Sigmoid colon (tissue), 7 donors: Measurements from ENCODE around the gene S100A14. TPM values are rescaled to one million over a fixed set of nuclear protein-coding genes. Genes with fewer than 3 reads are reported as not detected.
"Not testable (repeated sequence)": the region's sequence is repeated elsewhere in the genome, so short reads cannot be mapped to it uniquely, and the experiment has no call there.

Source experiments
- DNase-seq: peaks from one replicate; pipeline ENCODE4 v3.0.0-alpha.2; 2019
- H3K27ac ChIP-seq, 4 donors: fragments of 200-600 bp; sonication (generic); one replicate each; pipeline ENCODE4 v1.5.1; 2016 to 2019; ENCODE audit warnings: mild to moderate bottlenecking in 1 of 4
- H3K27me3 ChIP-seq, 3 donors: fragments of 200-600 bp; sonication (generic); one replicate each; pipeline ENCODE4 v1.5.1; 2019; ENCODE audit warnings: mild to moderate bottlenecking in 1 of 3
- H3K36me3 ChIP-seq, 4 donors: fragments of 200-600 bp; sonication (generic); one replicate each; pipeline ENCODE4 v1.5.1; 2016 to 2019
- H3K4me1 ChIP-seq, 4 donors: fragments of 200-600 bp; sonication (generic); one replicate each; pipeline ENCODE4 v1.5.1; 2017 to 2019
- H3K4me3 ChIP-seq, 4 donors: fragments of 200-600 bp; sonication (generic); one replicate each; pipeline ENCODE4 v1.5.1; 2017 to 2019; ENCODE audit warnings: mild to moderate bottlenecking in 2 of 4, moderate library complexity in 1 of 4
- H3K9me3 ChIP-seq, 4 donors: fragments of 200-600 bp in 3 of 4; sonication (generic) in 3 of 4; one replicate each; pipeline versions ENCODE4 v1.5.1 to v1.6.1; 2013 to 2019
- EP300 ChIP-seq, 4 donors: sonication (generic); formaldehyde crosslinking; IDR thresholded peaks; one replicate each; pipeline ENCODE4 v1.6.1; 2017; ENCODE audit warnings: antibody characterized with exemption in 4 of 4
- POLR2A ChIP-seq, 2 donors: fragments of 450-650 bp; IDR thresholded peaks; one replicate each; pipeline ENCODE4 v1.6.1; 2016; ENCODE audit warnings: antibody characterized with exemption in 2 of 2, mild to moderate bottlenecking in 2 of 2, moderate library complexity in 2 of 2
- POLR2AphosphoS5 ChIP-seq, 4 donors: sonication (generic); formaldehyde crosslinking; IDR thresholded peaks; one replicate each; pipeline ENCODE4 v1.6.1; 2017; ENCODE audit warnings: antibody characterized with exemption in 4 of 4
- WGBS, 2 donors: extraction: QIAGEN DNeasy Blood & Tissue Kit; methylation state at CpG; one replicate each; pipeline ENCODE4 v1.1.7; 2013; 5-methylcytosine and 5-hydroxymethylcytosine counted together
- intact Hi-C: fragments of 100-400 bp; cut with DNase I; formaldehyde crosslinking; loops from one replicate; pipeline ENCODE4 v1.15.1; 2023
- polyA plus RNA-seq, 3 donors: library from polyadenylated mRNA; stranded (reverse); fragments of 200-250 nt; gene quantifications; one replicate each; pipeline ENCODE4 v1.2.3, GENCODE V29; 2013
- total RNA-seq, 4 donors: library from RNA; depleted of rRNA; stranded (reverse); fragments of >200 nt; gene quantifications; one replicate each; pipeline ENCODE4 v1.1.0, GENCODE V29; 2016
- TF ChIP-seq, protein P1 (sequence below), 4 experiments: fragments of 450-650 bp in 3 of 4; fragments of 200-600 bp in 1 of 4; IDR thresholded peaks; one replicate each; pipeline ENCODE4 v1.5.1; 2016 to 2019; ENCODE audit warnings: antibody characterized with exemption in 4 of 4, mild to moderate bottlenecking in 3 of 4, moderate library complexity in 2 of 4
- donor health status: healthy with polysubstance abuse.
- donor health status: Bipolar disorder and iron deficiency.
- donor health status: healthy.

Gene S100A14
- total and polyA plus RNA-seq, 7 donors, result 0.82 to 1,144 (median 789) TPM; not detected in 2

DNA sequence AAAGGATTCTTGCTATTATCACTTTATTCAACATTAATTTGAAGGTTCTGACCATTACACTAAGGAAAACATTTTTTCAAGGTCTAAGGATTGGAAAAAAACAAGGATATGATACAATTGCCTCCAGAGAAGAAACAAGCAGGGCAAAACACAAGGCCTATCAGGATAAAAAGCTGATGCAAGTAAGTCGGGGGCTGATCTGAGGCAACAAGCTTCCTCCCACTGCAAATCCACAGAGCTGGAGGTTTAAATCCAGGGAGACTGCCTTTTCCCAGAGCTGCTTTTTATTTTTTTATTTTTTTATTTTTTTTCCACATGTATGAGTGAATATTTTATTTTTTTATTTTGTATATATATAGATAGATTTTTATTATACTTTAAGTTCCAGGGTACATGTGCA lies 31.1 kb downstream of the S100A14 start:
- no peaks in the 10 kb centered on the region for H3K4me1 ChIP-seq
- no peak overlapping the region for H3K27ac ChIP-seq
- whole genome bisulfite sequencing, 2 donors, result 91 to 98% methylated on average over 1 of the region's 1 CpG
- TF ChIP-seq POLR2A (IDR thresholded peaks at IDR 0.05) (no peak), EP300 (IDR thresholded peaks at IDR 0.05) (no peak)
- no peak overlapping the region for H3K4me3 ChIP-seq
- H3K27me3 ChIP-seq, result no peaks in the 10 kb centered on the region
- no peaks in the 10 kb centered on the region for H3K9me3 ChIP-seq
- no peaks in the 10 kb centered on the region for H3K36me3 ChIP-seq
- DNase-seq, result no peak
- intact Hi-C loops, result no loop called here

DNA sequence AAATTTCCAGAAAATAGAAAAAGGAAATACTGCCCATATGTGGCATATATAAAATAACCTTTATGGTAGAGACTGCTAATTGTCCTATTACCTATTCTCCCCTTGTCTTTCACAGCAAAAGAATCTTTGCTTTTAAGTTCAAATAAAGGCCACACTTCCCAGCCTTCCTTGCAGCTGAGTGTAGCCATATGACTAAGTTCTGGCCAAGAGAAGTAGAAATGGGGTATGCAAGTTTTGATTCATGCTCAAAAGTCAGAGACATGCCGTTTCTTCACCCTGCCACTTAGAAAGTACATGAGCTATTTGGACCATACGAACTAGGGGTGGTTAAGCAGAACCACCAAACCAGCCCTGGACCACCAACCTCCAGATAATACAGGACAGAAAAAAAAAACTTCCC lies 32.1 kb downstream of the S100A14 start:
- no peak for DNase-seq

DNA sequence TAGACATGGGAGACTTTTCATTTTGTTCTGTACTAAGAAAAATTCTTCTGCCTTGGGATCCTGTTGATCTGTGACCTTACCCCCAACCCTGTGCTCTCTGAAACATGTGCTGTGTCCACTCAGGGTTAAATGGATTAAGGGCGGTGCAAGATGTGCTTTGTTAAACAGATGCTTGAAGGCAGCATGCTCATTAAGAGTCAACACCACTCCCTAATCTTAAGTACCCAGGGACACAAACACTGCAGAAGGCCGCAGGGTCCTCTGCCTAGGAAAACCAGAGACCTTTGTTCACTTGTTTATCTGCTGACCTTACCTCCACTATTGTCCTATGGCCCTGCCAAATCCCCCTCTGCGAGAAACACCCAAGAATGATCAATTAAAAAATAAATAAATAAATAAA lies 32.6 kb downstream of the S100A14 start:
- H3K36me3 ChIP-seq, H3K4me1 ChIP-seq, H3K27ac ChIP-seq, intact Hi-C loops, H3K9me3 ChIP-seq, DNase-seq, H3K4me3 ChIP-seq, H3K27me3 ChIP-seq: not testable (repeated sequence)
- 92 to 93% methylated on average over 3 of the region's 3 CpGs for WGBS, 2 donors

More for the DNA sequence above, 32.1 kb downstream of the S100A14 start:
- Histone ChIP-seq H3K36me3 (no peaks in the 10 kb centered on the region), H3K27me3 (no peaks in the 10 kb centered on the region), H3K9me3 (no peaks in the 10 kb centered on the region), H3K27ac (no peak overlapping the region), H3K4me1 (no peaks in the 10 kb centered on the region), H3K4me3 (no peak overlapping the region)
- intact Hi-C loops, result no loop called here
- 88 to 91% methylated on average over 2 of the region's 2 CpGs for WGBS, 2 donors
- TF ChIP-seq EP300 (IDR thresholded peaks at IDR 0.05), result no peak
- TF ChIP-seq, protein P1, sequence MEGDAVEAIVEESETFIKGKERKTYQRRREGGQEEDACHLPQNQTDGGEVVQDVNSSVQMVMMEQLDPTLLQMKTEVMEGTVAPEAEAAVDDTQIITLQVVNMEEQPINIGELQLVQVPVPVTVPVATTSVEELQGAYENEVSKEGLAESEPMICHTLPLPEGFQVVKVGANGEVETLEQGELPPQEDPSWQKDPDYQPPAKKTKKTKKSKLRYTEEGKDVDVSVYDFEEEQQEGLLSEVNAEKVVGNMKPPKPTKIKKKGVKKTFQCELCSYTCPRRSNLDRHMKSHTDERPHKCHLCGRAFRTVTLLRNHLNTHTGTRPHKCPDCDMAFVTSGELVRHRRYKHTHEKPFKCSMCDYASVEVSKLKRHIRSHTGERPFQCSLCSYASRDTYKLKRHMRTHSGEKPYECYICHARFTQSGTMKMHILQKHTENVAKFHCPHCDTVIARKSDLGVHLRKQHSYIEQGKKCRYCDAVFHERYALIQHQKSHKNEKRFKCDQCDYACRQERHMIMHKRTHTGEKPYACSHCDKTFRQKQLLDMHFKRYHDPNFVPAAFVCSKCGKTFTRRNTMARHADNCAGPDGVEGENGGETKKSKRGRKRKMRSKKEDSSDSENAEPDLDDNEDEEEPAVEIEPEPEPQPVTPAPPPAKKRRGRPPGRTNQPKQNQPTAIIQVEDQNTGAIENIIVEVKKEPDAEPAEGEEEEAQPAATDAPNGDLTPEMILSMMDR (IDR thresholded peaks at IDR 0.05), result no peak
- TF ChIP-seq POLR2A (IDR thresholded peaks at IDR 0.05), result no peak
- no peak for TF ChIP-seq POLR2AphosphoS5 (IDR thresholded peaks at IDR 0.05)

DNA sequence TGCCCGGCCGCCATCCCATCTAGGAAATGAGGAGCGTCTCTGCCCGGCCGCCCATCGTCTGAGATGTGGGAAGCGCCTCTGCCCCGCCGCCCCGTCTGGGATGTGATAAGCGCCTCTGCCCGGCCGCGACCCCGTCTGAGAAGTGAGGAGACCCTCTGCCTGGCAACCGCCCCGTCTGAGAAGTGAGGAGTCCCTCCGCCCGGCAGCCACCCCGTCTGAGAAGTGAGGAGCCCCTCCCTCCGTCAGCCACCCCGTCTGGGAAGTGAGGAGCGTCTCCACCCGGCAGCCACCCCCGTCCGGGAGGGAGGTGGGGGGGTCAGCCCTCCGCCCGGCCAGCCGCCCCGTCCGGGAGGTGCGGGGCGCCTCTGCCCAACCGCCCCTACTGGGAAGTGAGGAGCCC lies 33.3 kb downstream of the S100A14 start:
- H3K4me3 ChIP-seq, H3K36me3 ChIP-seq, H3K4me1 ChIP-seq, DNase-seq, H3K27me3 ChIP-seq, H3K27ac ChIP-seq, H3K9me3 ChIP-seq, intact Hi-C loops: not testable (repeated sequence)
- WGBS, 2 donors, result 95 to 96% methylated on average over 34 of the region's 34 CpGs

DNA sequence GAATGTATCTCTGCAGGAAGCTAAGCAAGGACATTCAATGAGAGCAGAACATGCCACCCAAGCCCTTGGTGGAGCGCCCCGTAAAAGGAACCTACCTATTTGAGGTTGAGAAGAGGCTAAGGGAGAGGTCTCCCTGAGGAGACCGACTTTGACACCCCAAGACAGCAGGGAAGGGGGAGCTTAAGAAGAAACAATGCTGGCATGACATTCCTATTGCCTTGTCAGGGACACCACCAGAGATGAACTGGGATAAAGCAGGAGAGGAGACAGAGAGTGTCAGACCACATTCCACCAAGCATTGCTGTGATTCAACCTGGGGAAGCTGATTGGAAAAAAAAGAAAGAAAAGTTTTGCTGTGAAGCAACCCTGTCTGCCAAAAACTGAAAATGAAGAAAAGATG lies 37.2 kb downstream of the S100A14 start:
- no peak overlapping the region for H3K27ac ChIP-seq
- no peak overlapping the region for H3K4me3 ChIP-seq
- no peaks in the 10 kb centered on the region for H3K9me3 ChIP-seq
- TF ChIP-seq, protein P1 (IDR thresholded peaks at IDR 0.05), result no peak
- TF ChIP-seq POLR2AphosphoS5 (IDR thresholded peaks at IDR 0.05) (no peak), EP300 (IDR thresholded peaks at IDR 0.05) (no peak), POLR2A (IDR thresholded peaks at IDR 0.05) (no peak)
- 85 to 87% methylated on average over 3 of the region's 3 CpGs for WGBS, 2 donors
- no peaks in the 10 kb centered on the region for H3K4me1 ChIP-seq
- no peak for DNase-seq
- intact Hi-C loops, result no loop called here
- no peaks in the 10 kb centered on the region for H3K27me3 ChIP-seq
- no peaks in the 10 kb centered on the region for H3K36me3 ChIP-seq

DNA sequence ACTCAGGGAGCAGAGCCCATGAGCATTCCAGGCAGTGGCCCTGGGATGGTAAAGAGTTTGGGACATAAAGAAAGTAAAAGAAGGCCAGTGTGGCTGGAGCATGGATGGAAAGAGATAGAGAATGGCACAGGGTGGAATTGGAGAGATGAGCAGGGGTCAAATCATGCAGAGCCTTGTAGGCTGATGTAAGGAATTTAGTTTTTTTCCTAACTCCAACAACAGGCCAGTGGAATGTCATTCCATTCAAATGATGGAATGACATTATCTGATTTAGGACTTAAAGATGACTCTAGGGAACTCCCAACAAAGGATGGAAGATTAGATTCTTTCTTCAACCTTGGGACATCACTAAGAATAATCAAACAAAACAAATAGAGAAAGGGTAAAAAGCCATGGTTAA lies 37.6 kb downstream of the S100A14 start:
- Histone ChIP-seq H3K27me3 (no peaks in the 10 kb centered on the region), H3K4me1 (no peaks in the 10 kb centered on the region), H3K9me3 (no peaks in the 10 kb centered on the region), H3K36me3 (no peaks in the 10 kb centered on the region), H3K4me3 (no peak overlapping the region), H3K27ac (no peak overlapping the region)
- intact Hi-C loops, result no loop called here
- TF ChIP-seq, protein P1 (IDR thresholded peaks at IDR 0.05), result no peak
- TF ChIP-seq EP300 (IDR thresholded peaks at IDR 0.05) (no peak), POLR2A (IDR thresholded peaks at IDR 0.05) (no peak), POLR2AphosphoS5 (IDR thresholded peaks at IDR 0.05) (no peak)
- DNase-seq, result no peak
